A204.1 (cell line): Measurements from ENCODE around the gene SOCS6.

Source experiments
- FAIRE-seq: peaks from 2 replicates; lab custom pipeline; 2012; peaks lifted over from hg19 to GRCh38; lab: Jason Lieb, UNC

Gene SOCS6

DNA sequence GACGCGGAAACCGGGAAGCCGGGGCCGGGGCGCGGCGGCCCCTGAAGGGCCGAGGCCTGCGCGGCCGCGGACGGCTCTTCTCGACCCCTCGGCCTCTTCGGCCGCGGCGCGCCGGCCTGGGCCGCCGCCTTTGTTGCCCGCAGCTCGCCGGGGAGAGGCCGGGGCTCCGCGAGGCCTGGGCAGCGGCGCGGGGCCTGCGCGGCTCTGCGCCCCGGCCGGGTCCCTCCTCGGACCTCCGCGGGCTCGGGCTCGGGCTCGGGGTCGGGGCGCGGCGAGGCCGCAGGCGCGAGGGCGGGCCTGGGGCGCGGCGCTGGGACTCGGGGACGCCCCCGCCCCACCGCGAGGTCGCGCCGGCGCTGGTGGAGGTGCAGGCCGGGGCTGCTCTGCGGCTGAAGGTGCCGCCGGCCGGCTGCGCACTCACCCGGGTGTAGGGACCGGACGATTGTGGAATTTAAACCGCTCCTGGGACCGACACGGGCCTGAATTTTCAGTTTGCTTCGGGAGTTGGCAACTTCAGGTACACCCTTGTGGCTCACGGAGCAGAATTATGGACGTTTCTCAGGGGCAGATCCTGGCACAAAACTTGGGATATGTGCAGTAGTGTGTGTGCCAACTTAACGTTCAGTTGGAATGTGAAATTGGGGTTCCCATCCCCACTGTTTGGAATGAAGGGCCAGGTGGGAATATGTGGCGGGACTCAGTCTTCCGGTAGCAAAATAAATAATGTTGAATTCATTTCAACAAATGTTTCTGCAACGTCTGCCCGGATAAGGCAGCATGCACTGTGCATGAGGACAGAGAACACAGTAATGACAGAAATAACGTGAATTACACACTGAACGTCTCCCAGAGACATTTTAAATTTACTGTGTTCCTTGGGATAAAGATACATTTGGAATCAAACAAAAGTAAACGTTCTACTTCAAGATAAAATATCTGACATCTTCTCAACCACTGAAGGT lies 787 bp downstream of the SOCS6 start:
- no peak for FAIRE-seq

DNA sequence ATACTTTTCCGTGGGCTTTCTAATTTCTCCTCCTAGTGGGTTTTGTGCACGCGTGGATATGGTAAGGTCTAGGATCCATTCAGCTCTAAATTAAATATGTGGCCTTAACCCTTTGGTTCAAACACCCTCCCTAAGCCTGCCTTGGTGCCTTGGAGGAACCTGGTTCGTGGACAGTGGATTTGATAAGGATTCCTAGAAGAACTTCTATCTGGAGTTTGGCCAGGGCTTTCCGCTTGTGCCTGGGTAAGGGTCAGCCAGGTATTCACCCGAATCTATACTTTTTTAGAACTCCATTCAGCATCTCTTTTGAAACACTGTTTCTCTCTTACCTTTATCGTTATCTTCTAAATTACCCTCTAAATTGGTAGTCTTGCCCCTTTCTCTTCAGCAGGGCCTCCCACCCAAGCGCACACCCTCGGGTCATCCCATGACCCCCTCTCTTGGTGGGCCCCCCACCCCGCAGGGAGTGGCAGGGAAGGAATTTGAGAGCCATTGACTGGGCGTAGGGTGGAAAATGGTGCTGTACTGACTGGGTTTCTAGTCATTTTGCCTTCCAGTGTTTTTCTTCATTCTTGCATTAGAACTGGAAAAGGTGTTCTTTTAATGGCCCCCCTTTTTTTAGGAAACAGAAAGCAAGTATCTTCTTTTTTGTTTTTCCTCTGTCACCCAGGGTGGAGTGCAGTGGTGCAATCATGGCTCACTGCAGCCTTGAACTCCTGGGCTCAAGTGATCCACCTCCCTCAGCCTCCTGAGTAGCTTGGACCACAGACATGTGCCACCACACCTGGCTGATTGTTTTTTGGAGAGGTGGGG lies 1.8 kb downstream of the SOCS6 start:
- no peak for FAIRE-seq

DNA sequence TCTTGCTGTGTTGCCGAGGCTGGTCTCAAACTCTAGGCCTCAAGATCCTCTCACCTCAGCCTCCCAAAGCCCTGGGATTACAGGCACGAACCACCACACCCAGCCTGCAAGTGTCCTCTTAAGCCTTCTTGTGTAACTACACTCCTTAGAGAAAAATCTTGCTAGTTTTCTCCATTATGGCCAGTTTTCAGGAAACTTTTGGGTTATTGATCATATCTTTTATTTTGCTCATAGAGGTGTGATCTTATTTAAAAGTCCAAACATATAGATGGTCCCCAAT lies 2.4 kb downstream of the SOCS6 start:
- no peak for FAIRE-seq

DNA sequence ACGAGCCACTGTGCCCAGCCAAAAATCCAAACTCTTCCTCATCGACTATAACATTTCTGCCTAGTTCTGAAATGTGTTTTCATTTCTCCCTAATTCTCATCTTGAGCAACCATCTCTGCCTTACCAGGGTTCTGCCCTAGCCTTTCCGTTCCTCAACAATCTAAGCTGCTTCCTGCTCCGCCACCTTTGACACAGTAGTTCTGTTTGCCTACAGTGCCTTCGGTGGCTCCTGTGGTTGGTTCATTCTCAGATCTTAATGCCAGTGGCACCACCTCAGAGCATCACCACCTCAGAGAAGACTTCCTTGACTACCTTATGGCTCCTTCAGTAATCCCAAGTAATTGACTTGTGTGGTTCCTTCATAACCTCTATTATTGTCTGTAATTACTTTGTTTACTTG lies 3.8 kb downstream of the SOCS6 start:
- FAIRE-seq: no peak

DNA sequence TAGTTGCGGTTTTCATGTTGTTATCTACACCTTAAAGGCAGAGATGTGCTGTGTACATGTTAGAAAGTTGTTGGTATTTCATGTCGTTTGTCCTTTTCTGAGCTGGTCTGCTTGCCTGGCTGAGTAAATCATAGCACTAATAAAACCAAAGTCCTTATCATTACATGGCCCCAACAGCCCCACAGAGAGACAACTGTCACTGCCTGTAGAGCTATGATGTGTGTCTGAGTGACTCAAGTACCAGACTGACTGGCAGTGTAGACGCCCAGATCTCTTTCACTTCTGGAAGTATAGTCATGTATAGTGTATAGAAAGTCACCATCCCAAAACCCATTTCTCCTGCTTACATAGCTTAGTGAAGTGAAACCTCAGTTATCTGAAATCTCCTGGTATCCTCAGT lies 4.3 kb downstream of the SOCS6 start:
- no peak for FAIRE-seq

DNA sequence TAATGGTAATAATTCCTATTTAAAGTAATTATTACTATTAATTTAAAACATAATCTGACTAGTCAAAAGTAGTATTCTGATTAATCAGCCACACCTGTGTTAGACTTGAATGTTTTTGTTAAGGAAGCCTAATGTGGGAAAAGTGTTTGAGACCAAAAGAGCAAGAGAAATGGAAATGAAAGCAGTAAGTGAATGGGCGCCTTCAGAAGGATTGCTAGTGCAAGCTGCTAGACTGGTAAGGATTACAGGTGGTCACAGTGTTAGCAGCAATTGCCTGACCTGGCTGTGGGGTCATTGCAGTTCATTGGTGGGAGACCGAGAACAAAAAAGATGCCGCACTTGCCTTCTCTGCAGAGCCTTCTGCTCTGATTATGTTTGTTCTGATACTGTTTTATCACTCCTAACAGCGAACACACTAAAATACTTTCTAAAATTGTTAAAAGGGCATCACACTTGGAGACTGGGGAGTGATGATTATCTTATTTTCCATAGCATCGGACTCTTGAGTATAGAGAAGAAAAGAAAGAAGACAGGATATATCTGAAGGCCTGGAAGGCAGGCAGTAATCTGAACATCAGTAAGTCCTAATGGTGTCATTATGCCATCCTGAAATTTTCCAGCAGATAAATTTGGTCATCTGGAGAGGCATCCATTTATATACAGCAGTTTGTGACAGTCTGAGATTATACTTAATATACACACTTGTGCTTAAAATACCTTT lies 5.8 kb downstream of the SOCS6 start:
- no peak for FAIRE-seq

DNA sequence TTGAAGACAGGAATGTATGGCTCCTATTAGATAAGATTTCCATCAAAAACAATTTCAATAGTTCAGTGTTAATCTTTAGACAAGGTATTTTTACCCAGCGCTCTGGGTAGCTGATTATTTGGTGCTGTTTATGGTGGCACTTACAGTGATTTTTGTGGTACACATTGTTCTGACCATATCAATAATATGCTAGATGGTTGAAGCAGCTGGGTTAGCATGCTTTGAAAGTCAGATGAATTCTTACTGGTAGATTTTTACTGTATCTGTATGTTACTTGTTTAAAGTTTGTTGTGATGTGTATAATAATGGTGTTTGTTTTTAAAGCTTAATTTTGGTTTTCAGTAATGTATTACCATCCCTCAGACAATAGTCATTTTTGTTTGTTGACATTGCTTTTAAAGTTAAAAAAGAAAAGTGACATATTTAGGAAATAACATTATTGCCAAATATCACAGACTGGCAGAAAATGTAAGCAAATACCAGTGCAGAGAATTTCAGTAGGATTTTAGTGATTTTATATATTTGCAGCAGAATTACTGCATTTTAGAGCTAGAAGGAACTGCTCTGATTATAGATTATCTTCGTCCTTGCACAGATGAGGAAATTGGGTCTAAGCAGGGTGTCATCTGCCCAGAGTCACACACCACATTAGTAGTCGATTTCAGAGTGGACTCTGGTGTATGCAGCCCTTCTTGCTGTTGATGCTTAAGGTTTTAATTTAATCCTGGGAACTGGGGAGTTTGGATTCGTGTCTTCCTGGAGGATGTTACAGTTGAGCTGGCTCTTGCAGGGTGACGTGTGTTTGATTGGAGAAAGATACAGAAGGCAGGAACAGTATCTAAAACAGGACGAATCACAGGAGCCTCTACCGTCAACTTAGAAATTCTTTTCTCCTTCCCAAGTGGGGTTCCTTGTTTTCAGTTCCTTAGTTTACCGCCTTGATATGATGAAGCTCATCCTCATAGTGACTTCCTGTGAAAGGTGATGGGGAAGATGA lies 6.6 kb downstream of the SOCS6 start:
- no peak for FAIRE-seq

DNA sequence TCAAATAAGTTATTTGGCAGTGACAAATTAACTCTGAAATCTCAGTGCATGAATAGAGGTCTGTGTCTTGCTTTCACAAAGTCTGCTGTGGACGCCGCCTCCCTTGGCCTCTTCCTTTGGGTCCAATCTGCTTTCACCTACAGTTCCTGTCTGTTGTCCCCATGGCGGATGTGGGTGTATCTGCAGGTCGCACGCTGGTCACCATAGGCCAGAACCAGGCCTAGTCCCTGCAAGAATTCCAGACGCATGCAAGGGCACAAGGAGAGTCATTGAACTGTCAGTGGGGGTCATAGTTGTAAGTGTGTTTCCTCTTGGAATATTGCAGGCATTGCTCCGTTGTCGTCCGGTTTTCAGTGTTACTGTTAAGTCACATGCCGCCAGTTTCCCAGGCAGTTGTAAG lies 7.4 kb downstream of the SOCS6 start:
- FAIRE-seq: peak; percentile 35

DNA sequence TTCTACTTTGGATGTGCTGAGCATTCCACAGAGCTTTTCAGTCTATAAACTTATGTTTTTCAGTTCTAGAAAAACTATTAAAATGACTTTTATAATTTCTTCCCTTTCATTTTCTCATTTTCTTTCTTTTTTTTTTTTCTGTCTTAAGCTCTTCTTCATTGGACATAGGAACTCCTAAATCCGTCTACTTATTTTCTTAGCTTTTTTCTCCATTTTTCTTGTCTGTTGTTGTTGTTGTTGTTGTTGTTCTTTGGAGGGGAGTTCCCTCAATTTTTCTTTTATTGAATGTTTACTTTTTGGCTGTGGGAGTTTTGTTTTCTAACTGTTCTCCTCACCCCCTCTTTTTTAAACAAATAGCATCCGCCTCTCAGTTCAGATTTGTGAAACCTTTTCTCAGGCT lies 7.9 kb downstream of the SOCS6 start:
- no peak for FAIRE-seq

DNA sequence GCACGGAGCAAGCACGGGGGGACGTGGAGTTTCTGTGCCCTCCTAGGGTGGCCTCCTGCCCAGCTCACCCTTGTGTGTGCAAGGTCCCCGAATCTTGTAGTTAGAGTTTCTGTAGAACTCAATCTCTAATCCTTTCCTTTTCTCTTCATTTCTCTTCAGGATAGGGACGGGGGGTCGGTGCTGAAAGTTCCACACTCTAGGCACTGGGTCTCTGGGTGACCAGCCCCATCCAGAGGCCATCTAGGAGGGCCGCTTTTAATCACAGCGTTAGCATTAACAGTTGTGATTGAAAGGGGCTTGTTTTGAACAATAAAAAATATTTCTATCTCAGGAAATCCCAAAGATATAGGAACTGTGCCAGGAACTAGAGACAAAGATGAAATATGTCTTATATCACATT lies 10.5 kb downstream of the SOCS6 start:
- FAIRE-seq: no peak

DNA sequence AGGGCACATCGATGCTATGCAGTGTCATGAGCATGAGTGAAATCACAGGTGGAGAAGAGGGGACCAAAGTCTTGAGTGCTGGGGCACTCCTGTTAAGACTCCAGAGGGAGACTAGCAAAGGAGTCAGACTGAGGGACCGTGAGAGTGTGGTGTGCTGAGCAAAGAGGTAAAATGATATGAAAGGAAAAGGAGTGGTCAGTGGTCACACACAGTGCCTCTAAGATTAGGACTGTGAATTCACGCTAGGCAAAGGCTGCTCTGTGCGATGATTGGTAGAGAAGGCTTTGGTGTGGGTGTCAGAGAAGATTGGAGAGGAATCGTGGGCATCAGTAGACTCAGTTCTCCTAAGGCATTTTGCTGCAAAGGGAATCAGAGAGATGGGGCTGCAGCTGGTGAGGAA lies 12.8 kb downstream of the SOCS6 start:
- FAIRE-seq: no peak

DNA sequence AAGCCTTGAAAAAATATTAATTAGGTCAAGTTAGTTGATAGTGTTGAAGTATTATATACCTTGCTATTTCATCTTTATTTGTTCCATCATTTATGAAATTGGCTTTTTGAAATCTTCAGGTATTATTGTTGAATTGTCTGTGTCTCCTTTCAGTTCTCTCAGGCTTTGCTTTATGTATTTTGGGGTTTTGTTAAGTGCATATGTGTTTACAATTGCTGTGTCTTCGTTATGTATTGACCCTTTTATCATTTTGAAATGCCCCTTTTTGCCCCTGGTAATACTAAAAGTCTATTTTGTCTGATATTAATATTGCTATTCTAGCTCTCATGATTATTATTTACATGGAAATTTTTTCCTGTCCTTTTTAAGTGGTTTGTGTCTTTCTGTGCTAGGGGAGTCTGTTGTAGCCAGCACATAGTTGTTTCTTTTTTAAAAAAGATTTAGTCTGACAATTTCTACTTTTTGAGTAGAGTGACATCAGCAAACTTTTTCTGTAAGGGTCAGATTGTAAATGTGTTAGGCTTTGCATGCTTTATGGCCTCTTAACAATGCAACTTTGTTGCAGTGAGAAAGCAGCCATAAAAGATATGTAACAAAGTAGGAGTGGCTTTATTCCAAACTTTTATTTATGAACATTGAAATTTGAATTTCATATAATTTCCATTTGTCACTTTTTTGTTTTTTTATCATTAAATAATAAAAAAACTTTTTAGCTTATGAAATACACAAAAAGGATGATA lies 19.9 kb downstream of the SOCS6 start:
- FAIRE-seq: no peak

DNA sequence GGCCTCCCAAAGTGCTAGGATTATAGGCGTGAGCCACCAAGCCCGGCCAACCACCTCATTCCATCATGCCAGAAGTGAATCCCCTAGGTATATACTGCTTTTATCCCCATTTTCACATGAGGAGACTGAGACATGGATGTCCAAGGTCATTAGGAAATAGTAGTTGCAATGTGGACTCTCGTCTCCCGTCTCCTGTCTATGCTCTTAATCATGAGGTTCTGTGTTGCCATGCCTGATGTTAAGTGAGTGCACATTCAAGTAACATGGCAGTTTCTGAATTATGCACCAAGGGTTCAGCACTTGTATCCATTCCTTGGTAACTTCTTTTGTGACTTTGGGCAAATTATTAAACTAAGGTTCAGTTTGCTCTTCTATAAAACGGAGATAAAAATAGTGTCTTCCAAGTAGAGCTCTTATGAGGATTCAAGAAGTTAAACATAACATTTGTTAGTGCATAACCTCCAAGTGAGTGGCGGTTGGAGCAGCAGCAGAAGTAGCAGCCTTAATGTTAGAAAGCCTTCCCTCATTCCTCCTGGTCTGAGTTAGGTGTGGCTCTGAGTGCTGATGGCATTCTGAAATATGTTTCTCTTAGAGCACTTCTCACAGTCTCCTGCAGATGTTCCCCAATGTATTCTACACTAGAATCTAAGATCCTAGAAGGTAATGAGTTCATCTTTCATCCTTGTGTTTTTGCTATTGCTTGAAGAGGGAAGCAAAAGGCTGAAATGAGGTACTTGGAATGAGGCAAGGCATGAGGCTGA lies 21.9 kb downstream of the SOCS6 start:
- FAIRE-seq: no peak

DNA sequence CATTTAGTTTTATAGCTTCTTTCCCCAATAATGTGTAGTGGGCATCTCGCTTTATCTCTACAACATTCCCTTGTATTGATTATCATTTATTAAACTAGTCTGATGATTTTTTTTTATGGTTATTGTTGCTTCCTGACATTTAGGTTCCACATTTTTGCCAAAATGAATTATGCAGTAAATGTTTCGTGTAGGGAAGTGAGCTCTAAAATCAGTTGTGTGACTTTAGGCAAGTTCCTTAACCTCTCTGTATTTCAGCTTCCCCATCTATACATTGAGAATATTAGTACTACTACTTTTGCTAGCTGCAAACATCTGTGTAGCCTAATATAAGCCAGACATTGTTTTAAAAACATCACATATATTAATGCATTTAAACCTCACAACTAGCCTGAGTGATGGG lies 22.9 kb downstream of the SOCS6 start:
- no peak for FAIRE-seq

DNA sequence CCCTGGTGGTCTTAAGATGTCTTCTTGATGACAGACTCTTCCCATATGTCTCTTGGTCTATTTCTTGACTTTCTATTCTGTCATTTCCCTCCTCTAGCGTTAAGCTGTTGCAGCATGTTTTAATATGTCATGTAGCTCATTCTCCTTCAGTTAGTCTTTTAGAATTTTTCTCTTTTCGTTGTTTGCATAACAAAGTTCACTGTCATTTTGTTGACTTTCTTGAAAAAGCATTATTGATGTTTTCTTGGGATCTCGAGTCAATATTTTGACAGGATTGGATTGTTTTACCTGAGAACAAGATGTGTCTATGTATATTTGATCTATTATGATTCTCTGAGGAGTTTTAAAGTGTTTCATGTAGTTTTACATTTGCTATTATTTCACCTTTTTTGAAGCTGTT lies 24.8 kb downstream of the SOCS6 start:
- FAIRE-seq: no peak

DNA sequence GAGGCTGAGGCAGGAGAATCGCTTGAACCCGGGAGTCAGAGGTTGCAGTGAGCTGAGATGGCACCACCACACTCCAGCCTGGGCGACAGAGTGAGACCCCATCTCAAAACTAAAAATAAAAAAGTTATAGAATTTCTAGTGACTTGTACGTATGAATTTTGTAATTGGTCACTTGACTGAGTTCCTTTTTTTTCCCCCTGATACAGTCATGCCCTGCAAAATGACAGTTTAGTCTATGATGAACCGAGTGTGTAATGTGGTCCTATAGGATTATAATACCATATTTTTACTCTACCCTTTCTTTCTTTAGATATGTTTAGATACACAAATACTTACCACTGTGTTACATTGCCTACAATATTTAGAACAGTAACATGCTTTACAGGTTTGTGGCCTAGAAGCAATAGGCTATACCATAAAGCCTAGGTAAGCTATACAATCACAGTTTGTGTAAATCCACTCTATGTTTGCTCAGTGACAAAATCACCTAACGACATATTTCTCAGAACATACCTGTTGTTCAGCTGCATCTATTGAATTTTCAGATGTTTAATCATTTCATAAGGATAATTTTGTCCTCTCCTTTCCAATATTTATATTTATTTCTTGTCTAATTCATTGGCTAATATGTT lies 25.4 kb downstream of the SOCS6 start:
- FAIRE-seq: no peak

DNA sequence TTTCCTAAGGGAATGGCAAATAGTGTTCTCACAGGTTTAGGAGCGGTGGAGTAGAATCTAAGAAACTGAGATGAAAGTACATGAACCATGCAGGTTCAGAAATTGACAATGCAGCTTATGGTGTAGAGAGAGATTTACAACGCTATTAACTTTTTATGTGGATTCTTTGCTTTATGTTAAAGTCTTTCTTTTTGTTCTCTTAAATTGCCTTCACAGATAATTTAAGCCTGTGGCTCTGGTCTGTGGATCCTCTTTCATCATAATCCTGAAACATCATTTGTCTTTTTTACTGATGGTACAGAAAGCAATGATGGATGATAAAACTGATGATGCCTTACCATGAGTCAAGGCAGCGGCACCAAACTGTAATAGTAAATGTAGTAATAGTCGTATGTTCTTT lies 30.3 kb downstream of the SOCS6 start:
- no peak for FAIRE-seq

DNA sequence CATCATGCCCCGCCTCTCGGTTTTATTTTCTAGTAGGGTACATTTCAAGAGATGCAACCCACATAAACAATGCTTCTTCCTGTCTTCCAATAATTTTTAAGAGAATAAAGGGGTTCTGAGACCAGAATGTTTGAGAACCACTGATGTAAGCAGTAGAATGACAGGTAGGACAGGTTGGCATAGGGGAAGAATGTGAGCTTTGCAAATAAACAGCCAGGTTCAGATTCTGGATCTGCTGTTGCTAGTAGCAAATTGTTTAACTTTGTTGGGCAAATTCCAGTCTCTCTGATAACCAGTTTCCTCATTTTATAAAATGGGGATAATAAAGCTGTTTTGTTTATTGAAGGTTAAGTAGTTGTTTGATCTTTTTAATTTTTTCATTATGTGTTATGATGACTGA lies 32.8 kb downstream of the SOCS6 start:
- no peak for FAIRE-seq

DNA sequence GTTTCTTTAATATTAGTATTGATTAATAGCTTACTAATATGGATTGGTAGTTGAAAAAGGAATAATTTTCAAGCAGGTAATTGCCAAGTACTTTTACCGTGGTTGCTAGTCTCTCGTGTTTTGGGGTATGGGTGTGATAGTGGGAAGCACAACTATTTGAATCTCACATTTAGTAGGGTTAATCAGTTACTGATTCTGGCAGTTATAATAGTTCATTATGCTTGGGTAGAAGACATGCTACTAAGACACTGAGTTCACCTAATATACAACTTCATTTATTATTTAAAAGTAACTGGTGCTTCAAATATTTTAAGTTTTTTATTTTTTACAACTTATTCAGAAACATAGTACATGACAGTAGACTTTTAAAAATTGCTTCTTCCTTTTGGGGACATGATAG lies 33.5 kb downstream of the SOCS6 start:
- FAIRE-seq: no peak

DNA sequence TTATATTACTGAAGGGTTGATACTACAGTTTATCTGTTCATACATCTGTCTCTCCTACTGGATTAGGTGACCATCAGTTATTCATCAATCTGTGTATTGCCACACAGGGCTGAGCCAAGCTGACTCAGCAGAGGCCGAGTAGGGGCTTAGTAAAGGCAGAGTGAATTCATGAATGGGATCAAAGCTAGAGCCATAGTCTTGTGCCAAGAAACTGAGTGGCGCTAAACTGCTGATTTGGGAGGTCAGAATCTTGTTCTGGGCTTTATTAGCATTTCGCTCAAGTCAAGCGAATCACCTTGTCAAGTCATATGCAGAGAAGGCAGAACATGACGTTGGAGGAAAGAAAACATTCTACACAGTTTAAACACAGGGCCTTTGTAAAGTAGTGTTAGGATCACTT lies 34.1 kb downstream of the SOCS6 start:
- no peak for FAIRE-seq
